NCI-H187 (cell line): Measurements from ENCODE around the gene LINGO1.

Experiments used
- DNase-seq, 2 experiments: peaks; one replicate each; lab custom pipeline; 2025; lab: John Stamatoyannopoulos, UW

The LINGO1 gene

DNA sequence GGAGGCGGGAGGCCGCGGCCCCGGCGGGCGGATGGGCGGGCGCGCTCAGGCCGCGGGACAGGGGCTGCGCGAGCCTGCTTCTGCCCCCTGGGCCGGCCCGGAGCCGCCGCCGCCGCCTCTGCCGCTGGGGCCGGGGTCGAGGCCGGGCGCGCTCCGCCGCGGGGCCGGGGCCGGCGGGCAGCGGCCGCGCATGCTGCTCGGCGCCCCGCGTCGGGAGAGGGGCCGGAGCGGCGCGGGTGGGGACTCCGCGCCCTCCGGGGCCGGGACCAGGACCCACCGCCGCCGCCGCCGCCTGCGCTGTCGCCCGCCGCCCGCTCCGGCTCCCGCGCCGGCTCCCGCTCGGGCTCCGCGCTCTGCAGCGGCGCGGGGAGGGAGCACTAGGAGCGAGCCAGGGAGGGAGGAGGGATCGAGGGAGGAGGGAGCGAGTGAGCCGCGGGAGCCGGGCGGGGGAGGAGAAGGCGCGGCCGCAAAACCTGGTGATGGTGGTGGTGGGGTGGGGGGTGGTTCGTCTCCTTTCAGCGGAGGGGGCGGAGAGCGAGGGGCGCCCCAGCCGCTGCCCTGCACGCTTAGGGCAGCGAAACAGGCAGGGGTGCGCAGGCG is at the start of gene LINGO1:
Gene LINGO1, minus strand, starts transcription at position 379 of the 600 bp plus-strand sequence. CDS start 597 bp downstream, outside the sequence.
- DNase-seq: no peak

DNA sequence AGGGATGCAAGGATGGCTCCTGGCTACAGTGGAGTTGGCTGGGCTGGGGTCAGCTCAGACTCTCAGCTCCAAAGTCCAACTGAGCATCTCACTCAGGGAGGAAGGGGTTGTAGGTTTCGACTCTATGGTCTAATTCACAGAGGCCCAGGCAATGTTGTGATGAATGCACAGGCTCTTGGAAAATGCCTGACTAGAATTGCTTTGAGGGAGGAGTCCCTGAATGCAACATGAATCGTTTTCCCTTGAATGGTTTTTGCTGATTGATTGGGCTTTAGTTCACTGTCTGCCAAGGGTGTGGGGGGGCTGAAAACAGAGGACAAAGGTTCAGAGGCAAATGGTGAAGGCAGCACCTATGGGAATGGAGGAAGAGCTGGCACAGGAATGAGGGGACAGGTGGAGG is 48.6 kb upstream of the LINGO1 start:
- DNase-seq: no peak

DNA sequence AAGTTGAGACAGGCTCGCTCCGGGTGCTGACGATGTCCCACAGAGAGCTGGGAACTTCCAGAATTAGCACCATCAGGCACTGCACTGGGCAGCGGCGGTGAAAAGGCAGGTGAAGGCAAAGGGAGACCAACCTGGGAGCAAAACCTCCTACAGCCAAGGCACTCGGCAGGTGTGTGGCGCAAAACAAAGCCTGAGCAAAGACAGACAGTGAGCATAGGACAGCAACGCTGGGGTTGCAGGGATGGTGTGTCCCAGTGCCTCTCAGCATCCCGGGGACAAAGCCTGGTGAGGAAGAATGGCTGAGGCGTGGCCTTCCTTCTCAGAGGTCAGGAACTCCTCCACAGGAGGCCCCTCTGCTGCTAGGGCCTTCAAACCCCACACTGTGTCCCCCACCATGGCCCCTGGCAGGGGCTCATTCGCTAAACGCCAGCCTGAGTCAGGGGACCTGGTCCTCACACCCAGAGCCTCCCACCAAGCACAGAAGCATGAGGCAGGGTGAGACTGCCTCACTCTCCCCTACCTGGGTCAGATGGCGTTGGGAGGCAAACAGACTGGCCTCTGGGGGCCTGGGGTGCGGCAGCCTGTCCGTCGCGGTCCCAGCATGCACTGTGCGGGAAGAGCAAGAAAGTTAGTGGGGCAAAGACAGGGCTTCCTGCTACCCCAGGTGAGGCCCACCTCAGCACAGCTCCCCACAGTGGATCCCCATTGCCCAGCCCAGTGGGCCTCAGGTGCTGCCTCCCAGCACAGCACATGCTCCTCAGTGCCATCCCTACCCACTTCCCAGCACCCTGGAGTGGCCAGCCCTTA is 44.1 kb upstream of the LINGO1 start:
- no peak for DNase-seq

DNA sequence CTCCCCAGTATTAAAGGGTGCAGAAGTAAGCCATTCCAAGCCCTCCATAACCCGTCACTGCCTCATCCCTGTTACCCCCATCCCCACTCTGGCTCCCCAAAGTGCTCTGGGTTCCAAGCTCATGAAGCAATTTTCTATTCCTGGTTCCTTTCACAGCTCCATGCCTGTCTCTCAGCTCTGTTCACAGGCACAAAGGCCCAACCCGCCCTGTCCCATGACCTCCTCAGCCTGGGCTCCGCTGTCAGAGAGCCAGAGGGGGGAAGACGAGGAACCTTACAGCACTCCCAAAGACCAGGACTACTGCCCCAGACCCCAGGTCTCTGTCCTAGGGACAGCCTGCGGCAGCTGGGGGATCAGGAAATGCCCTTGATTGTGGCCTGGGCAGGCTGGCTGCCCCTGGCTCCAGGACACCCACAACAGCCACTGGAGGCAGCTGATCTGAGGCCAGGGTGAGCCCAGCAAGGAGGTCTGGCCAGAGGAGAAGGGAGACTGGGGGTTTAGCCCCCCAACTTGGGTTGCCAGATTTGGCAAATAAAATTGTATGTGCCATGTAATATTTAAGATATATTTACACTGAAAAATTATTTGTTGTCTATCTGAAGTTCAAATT is 43.2 kb upstream of the LINGO1 start:
- DNase-seq: no peak

DNA sequence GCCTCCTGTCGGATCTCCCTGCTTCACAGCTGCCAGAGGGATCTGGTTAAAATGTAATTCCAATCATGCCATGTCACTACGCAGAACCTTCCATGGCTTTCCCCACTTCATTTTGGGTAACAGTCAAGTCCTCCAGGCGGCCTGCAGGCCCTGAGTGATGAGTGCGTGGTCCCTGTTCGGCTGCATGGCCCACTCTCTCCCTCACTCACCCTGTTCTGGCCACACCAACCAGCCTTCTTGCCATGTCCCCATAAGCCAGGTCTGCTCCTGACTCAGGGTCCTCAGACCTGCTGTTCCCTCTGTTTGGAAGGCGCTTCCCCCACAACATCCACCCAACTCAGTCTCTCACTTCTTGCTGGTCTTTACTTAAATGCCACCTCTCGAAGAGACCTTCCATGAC is 41.6 kb upstream of the LINGO1 start:
- no peak for DNase-seq

GRCh38 chr15:77673866-77674265 is 41.2 kb upstream of the LINGO1 start:
- no peak for DNase-seq

- DNase-seq: no peak
Observed at GRCh38 chr15:77672135-77672534, 39.4 kb upstream of the LINGO1 start.

GRCh38 chr15:77671362-77672056 is 38.8 kb upstream of the LINGO1 start:
- no peak for DNase-seq

- DNase-seq: no peak
Observed at GRCh38 chr15:77670558-77671361, 38.0 kb upstream of the LINGO1 start.

DNA sequence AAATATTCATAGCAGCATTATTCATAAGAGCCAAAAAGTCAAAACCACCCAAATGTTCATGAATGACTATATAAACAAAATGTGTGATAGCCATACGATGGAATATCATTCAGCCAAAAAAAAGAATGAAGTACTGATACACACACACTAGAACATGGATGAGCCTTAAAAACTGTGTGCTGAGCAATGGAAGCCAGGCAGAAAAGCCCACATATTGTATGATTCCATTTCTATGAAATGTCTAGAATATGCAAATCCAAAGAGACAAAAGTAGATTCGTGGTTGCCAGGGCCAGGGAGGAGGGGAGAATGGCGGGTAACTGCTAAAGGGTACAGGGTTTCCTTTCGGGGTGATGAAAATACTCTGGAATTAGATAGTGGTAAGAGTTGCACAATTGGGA is 37.2 kb upstream of the LINGO1 start:
- no peak for DNase-seq

GRCh38 chr15:77667338-77668234 is 34.9 kb upstream of the LINGO1 start:
- DNase-seq: no peak

DNA sequence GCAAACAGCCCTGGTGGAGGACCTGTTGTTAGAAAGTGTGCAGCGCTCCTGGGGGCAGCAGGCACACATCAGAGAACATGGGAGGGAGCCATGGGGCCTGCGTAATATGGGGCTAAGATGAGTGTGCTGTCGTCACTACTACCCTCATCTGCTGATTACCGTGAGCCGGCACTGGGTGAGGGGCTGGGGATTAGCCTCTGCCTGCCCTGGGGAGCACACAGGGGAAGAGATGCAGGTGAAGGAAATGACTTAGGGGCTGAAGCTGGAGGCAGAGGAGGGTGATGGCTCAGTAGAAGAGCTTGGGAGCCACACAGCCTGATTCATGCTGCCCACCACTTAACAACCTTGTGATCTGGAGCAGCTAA is 33.6 kb upstream of the LINGO1 start:
- no peak for DNase-seq

DNA sequence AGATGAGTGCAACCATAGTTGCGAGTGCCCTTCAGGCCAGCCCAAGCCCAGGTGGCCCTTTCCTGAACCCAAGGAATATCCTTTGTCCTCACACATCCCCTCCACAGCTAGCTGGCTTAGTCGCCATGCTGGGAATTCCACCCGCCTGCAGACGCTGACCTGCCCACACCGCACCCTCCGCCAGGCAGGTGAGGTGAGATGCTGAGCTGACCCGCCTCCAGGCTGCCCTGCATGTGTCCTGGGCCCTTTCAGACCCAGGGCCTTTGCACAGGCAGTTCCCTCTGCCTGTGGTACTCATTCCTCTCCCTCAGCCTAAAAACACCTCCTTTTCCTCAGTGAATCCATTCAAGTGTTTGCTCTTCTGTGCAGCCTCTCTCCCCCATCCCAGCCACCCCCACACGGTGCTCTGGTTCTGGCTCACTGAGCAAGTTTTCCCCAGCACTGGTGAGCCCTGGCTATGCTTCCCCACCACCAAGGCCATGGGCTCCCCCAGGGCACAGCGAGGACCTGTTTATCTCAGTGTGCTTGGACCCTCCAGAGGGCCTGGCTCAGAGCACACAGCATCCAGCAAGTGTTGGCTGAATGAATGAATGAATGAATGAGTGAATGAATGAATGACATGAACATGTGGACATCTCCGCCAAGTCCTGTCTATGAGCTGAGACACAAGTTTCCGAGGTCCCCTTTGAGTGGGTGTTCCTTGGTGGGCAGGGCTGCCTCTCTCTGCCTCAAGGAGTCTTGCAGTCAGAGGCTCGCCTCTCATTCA is 33.0 kb upstream of the LINGO1 start:
- no peak for DNase-seq

DNA sequence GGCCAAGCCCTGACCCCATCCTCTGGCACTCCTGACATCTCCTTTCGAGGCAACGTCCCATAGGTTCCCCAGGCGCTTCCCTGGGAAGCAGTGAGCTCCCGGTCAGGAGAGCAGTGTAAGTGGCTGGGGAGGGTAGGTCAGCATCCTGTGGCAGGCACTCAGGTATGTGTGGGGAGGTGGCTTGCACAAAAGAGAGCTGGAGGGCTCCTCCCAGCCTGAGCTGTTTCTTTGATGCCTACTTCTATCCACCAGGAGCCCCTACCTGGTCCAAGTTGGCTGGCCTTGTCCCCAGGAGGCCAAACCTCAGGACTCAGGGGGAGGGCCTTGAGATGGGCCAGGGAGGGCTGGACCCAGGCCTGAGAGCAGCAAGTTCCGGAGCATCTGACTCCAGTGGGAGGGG is 31.7 kb upstream of the LINGO1 start:
- no peak for DNase-seq

DNA sequence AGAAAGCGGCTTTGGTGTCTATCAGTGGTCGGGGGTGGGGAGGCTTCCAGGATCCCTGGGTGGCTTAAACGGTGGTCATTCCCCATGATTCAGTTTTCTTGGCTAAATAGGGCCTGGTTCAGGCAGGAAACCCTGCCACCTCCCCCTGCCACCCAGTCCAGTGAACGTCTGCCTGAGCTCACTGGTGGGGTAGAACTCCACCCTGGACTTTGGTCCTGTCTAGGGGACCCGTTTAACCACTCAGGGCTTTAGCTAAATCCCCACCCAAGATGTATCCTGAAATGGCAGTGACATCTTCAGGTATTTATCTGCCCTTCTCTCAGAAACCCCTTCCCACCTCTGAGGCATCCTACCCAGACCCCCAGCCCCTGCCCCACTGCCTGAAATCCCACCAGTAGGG is 30.5 kb upstream of the LINGO1 start:
- no peak for DNase-seq

GRCh38 chr15:77659350-77660321 is 26.9 kb upstream of the LINGO1 start:
- peak in 1 of 2 experiments; percentile 39 for DNase-seq

DNA sequence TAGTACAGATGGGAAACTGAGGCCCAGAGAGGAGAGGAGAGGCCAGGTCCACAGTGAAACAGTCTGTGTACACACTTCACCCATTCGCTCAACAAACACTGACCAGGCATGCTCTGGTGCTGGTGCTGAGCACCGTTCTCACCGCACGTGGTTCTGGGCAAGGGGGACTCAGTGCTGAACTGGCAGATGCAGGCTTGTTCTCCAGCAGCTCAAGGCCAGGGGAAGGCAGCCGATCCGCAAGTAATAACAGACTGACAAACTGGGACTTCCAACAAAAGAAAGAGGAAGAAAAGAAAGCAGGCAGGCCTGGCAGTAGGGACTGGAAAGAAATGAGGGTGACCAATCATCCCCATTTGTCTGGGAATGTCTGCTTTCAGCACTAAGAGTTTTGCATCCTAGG is 25.6 kb upstream of the LINGO1 start:
- DNase-seq: no peak

DNA sequence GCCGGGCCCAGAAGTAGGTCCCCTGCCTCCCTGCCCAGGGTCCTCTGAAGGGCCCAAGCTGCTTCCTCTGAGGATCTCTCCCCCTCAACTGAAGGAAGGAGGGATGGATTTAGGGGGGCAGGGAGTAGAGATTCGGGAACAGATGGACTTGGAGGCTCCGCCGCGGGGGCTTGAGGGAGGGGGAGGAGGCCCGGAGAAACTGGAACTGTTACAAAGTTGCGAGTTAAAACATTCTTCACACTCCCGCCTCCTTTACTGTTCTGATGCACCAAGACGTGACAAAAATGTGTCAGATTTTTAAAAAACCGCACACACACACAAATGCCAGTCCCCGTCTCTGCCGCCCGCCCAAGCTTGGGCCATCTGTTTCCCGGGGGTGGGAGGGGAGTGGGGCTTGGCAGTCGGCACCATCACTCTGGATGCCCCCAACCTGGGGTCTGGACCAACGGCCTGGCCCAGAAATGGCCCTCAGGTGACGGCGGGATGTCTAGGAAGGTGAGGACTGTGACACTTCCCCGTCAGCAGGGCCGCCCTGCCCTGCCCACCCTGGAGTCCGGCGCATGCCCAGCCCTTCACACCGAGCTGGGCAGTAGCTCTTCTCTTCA is 25.0 kb upstream of the LINGO1 start:
- DNase-seq: no peak
